ENCODE results near the gene B3GNT9.

Gene B3GNT9

DNA sequence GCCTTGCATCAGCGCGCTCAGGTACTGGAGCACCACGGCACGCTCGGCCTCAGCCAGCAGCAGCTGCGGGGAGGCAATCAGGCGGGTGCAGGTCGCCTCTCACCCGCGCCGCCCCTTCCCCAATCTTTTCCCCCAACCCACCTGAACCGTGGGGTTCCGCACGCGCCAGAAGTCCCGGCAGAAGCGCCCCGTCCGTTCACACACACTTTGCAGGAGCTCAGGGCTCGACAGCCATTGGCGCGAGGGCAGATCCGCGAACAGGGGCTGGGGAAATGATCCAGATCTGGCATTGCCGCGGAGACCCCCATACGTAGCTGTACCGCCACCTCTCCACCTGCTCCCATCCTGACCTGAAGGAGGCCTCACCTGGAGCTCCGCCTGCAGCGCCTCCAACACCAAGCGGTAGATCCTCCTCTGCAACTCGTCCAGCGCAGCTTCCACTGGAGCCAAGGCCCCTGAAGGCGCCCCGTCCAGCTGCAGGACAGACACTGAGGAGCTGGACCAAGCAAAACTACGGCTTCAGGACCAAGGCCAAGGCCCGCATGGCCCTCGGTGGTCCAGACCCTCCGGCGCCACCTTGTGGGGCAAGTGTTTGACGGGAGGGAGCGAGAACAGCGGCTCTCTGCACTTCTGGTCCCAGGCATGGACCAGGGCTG, 34.3 kb upstream of the B3GNT9 start:
- Histone ChIP-seq H3K4me1 (peaks cover 0 to 33% (median 26%) of the 10 kb centered on the region in 4 donors), H3K9me3 (no peaks in the 10 kb centered on the region), H3K27ac (peak overlapping the region in 1 of 2 donors; percentile 84), H3K27me3 (no peaks in the 10 kb centered on the region), H3K4me3 (peak overlapping the region; percentile 2 to 90), H3K36me3 (no peaks in the 10 kb centered on the region)
- DNase-seq, result peak; percentile 93 to 96
- intact Hi-C loops (cut with DNase I; ENCODE audit: low total_unique reads), result loop anchor here (10.0 kb wide), 2 partner anchors 160 to 210 kb away; partner anchors contain the start of gene CBFB
- TF ChIP-seq, protein P1, sequence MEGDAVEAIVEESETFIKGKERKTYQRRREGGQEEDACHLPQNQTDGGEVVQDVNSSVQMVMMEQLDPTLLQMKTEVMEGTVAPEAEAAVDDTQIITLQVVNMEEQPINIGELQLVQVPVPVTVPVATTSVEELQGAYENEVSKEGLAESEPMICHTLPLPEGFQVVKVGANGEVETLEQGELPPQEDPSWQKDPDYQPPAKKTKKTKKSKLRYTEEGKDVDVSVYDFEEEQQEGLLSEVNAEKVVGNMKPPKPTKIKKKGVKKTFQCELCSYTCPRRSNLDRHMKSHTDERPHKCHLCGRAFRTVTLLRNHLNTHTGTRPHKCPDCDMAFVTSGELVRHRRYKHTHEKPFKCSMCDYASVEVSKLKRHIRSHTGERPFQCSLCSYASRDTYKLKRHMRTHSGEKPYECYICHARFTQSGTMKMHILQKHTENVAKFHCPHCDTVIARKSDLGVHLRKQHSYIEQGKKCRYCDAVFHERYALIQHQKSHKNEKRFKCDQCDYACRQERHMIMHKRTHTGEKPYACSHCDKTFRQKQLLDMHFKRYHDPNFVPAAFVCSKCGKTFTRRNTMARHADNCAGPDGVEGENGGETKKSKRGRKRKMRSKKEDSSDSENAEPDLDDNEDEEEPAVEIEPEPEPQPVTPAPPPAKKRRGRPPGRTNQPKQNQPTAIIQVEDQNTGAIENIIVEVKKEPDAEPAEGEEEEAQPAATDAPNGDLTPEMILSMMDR (IDR thresholded peaks at IDR 0.05), result peak; percentile 83 to 89

- no peaks in the 10 kb centered on the region for H3K27me3 ChIP-seq
- intact Hi-C loops (cut with DNase I; ENCODE audit: low total_unique reads), result loop anchor here (10.0 kb wide), 2 partner anchors 160 to 210 kb away; partner anchors contain the start of gene CBFB
- H3K36me3 ChIP-seq, result no peaks in the 10 kb centered on the region
- H3K9me3 ChIP-seq, result no peaks in the 10 kb centered on the region
- H3K4me3 ChIP-seq, result peak overlapping the region; percentile 66 to 90
- peaks cover 0 to 33% (median 26%) of the 10 kb centered on the region in 4 donors for H3K4me1 ChIP-seq
- TF ChIP-seq, protein P1 (IDR thresholded peaks at IDR 0.05), result no peak
- H3K27ac ChIP-seq, result peak overlapping the region; percentile 84 to 97
- no peak for DNase-seq
Observed at GRCh38 chr16:67184453-67184994, 33.7 kb upstream of the B3GNT9 start.

DNA sequence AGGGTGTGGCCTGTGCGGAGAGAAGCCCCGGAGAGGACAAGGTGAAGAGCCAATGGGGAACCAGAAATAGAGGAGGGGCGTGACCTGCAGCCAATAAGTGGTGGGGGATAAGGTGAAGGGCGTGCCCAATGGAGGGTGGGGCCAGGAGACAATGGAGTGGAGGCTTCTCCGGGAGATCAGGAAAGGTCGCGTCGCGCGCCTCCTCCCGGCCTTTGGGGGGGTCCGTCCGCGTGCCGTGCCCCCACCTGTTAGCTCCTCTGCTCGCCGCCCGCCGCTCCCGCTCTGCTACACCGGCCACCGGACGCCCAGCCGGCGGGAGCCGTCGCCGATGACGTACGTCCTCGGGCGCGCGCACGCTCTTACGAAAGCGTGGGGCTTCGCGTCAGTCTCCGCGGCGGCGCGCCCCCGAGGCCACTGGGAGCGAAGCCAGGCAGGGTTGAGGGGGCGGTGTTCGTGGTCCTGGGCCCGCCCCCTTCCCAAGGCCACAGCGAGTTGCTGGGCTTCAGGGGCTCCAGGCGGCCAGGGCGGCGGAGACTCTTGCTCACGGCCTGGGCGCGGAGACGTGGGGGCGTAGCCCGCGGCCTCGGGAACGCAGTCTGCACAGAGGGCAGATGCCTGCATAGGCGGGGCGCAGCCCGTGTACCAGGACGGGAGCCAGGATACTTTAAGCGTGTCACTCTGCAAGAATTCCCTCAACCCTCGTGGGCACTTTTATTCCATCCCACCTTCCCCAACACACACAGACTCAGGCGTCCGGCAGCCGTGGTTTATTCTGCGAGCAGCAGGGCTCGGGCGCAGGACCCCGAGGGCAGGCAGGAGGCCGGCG, 33.0 kb upstream of the B3GNT9 start, which contains the start of gene MATCAP1:
Gene MATCAP1, minus strand, starts transcription at position 337 of the 826 bp plus-strand sequence. CDS start 3,353 bp downstream, outside the sequence.
- H3K4me3 ChIP-seq, result peak within 1 kb of the TSS; percentile 66 to 90
- peak; percentile 97 for DNase-seq
- H3K36me3 ChIP-seq, result no peaks in the 10 kb centered on the region
- no peaks in the 10 kb centered on the region for H3K9me3 ChIP-seq
- no peaks in the 10 kb centered on the region for H3K27me3 ChIP-seq
- intact Hi-C loops (cut with DNase I; ENCODE audit: low total_unique reads), result loop anchor here (10.0 kb wide), 2 partner anchors 159 to 209 kb away; partner anchors contain the start of gene CBFB
- peaks cover 0 to 34% (median 27%) of the 10 kb centered on the region in 4 donors for H3K4me1 ChIP-seq
- peak within 1 kb of the TSS; percentile 84 to 97 for H3K27ac ChIP-seq
- TF ChIP-seq, protein P1 (IDR thresholded peaks at IDR 0.05), result no peak

DNA sequence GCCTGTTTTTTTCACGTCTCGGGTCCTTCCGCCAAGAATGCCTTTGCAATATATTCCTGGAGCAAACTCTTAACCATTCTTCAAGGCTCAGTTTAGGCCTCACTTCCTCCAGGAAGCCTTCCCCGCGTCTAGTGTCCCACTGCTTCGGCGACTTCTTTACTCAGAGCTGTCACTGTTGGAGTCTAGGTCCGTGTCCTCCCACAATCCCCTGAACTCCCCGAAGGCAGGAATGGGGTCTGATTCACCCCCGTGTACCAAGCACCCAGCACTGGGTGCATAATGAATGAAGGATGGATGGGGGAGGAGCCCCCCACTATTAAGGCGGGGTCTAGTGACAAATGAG, 32.5 kb upstream of the B3GNT9 start:
- TF ChIP-seq, protein P1 (IDR thresholded peaks at IDR 0.05), result no peak
- no peak for DNase-seq
- intact Hi-C loops (cut with DNase I; ENCODE audit: low total_unique reads), result loop anchor here (10.0 kb wide), 2 partner anchors 158 to 208 kb away; partner anchors contain the start of gene CBFB
- Histone ChIP-seq H3K9me3 (no peaks in the 10 kb centered on the region), H3K36me3 (no peaks in the 10 kb centered on the region), H3K27me3 (no peaks in the 10 kb centered on the region), H3K27ac (peak overlapping the region; percentile 84 to 97), H3K4me3 (peak overlapping the region; percentile 66 to 90), H3K4me1 (peaks cover 0 to 40% (median 33%) of the 10 kb centered on the region in 4 donors)

DNA sequence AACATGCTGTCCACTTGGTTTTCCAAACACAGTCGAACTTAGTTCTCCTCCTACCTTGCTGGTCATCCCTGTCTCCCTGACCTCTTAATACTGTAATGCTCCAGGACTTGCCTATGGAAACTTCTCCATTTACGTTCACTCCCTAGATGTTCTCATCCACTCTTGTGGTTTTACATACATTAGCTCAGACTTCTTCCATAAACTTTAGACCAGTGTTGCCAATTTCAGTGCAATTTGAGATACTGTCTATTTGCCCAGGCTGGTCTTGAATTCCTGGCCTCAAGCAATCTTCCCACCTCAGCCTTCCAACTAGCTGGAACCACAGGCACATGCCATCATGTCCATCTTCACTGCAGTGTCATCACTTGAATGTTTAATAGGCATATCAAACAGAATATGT, 31.5 kb upstream of the B3GNT9 start:
- intact Hi-C loops (cut with DNase I; ENCODE audit: low total_unique reads), result loop anchor here (10.0 kb wide), 2 partner anchors 157 to 207 kb away; partner anchors contain the start of gene CBFB
- TF ChIP-seq, protein P1 (IDR thresholded peaks at IDR 0.05), result no peak
- Histone ChIP-seq H3K27ac (no peak overlapping the region), H3K27me3 (no peaks in the 10 kb centered on the region), H3K4me1 (peaks cover 0 to 47% (median 41%) of the 10 kb centered on the region in 4 donors), H3K4me3 (no peak overlapping the region), H3K36me3 (no peaks in the 10 kb centered on the region), H3K9me3 (no peaks in the 10 kb centered on the region)
- no peak for DNase-seq

Measured in tibial artery (tissue), 4 donors.